Stimulated activated effector memory CD8-positive, alpha-beta T cell treated with anti-CD3 and anti-CD28 coated beads, Interleukin-12 subunit alpha, Interleukin-12 subunit beta, amount 100 ng/mL, for 72 hours (primary cell): Measurements from ENCODE around the gene TNP1.

ENCODE experiments used
- ATAC-seq: fragments of 150-1000 bp; cut with Tn5 transposase; 2 replicates; pipeline ENCODE4 v1.10.0; 2021
- DNase-seq, 2 donors: peaks; one replicate each; pipeline ENCODE4 v3.0.0; 2021 to 2022; ENCODE audit warnings: low spot score in 2 of 2
- H3K27ac Mint-ChIP-seq: one replicate; pipeline ENCODE4 v1.8.0; 2022; ENCODE audit warnings: mild to moderate bottlenecking, mixed read lengths
- H3K36me3 Mint-ChIP-seq: one replicate; pipeline ENCODE4 v1.8.0; 2022; ENCODE audit warnings: mild to moderate bottlenecking, mixed read lengths
- H3K4me1 Mint-ChIP-seq: one replicate; pipeline ENCODE4 v1.8.0; 2022; ENCODE audit warnings: mixed read lengths
- H3K4me3 Mint-ChIP-seq: one replicate; pipeline ENCODE4 v1.8.0; 2022; ENCODE audit warnings: mild to moderate bottlenecking, mixed read lengths
- H3K9me3 Mint-ChIP-seq: one replicate; pipeline ENCODE4 v1.8.0; 2022; ENCODE audit warnings: mixed read lengths

TNP1 gene

DNA sequence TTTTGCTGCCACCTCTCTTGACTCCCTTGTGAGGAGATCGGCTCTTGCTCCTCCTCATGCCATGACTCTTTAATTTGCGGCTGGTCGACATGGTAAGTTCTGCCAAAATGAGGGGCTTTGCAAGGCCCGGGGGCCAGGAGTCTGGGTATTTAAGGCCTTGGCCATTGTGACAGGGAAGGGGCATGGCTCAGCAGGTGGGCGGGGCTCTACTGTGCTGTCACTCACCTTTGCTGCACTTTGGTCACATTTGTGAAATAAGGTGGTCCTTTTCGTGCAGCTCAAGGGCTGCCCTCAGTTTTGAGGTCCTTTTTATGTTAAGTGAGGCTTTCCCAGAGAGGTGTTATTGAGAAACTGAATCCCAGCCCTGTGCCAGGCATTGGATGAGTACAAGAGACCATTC lies at the start of gene TNP1:
TNP1 (minus strand) TSS at position 121 of the 400 bp plus-strand sequence; CDS start at position 91, 30 bp downstream.
- no peak within 1 kb of the TSS for H3K27ac Mint-ChIP-seq
- DNase-seq = no peak
- H3K36me3 Mint-ChIP-seq = no peaks in the 10 kb centered on the region
- no peaks in the 10 kb centered on the region for H3K9me3 Mint-ChIP-seq
- H3K4me1 Mint-ChIP-seq = peaks cover 9% of the 10 kb centered on the region
- no peak within 1 kb of the TSS for H3K4me3 Mint-ChIP-seq
- no peak for ATAC-seq

DNA sequence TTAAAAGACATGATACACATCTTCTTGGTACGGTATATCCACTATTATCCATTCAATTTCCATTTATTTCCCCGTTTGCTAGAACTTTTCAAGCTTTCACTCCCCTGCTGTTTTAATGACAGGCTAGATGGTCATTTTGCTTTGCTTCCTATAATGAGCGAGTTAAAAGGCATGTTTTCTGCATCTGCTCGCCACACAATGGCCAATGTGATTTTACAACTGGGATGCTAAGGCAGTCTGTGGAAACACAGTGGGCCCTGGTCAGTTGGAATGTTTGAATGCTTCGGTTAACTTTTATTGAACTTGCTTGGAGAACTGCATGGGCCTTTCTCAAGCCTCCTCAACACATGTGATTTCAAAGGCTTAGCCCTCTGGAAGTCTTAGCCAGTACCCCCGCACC lies 48.4 kb upstream of the TNP1 start:
- ATAC-seq (no peak), DNase-seq (no peak)
- Mint-ChIP-seq H3K4me3 (no peak overlapping the region), H3K4me1 (no peaks in the 10 kb centered on the region), H3K27ac (no peak overlapping the region), H3K9me3 (peaks cover 8% of the 10 kb centered on the region), H3K36me3 (no peaks in the 10 kb centered on the region)

DNA sequence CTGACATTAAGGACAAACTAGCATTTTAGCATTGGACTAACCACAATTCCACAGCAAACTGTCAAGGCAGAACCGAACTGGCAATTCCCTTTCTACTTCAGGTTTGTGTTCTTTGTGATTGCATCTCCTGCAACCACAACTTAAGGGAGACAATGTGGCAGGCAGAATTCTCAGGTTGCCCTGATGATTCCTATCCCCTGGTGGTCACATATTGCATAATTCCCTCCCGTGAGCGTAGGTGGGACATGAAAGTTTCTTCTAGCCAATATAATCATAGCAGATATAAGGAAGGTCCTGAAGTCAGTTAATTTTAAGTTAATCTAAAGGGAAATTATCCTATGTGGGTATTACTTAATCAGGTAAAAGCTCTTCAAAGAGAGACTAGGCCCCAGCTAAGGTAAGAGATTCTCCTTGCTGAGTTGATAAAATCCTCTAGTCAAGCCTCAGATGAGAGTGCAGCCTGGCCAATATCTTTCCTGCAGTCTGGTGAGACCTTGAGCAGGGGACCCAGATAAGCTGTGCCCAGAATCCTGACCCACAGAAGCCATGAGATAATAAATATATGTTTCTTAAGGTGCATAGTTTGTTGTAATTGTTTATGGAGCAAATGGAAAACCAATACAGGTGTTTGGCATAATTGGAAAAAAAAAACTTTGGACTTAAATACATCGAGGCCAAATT lies 45.9 kb upstream of the TNP1 start:
- Mint-ChIP-seq H3K27ac (no peak overlapping the region), H3K36me3 (no peaks in the 10 kb centered on the region), H3K9me3 (peaks cover 12% of the 10 kb centered on the region), H3K4me3 (no peak overlapping the region), H3K4me1 (no peaks in the 10 kb centered on the region)
- ATAC-seq (no peak), DNase-seq (no peak)

DNA sequence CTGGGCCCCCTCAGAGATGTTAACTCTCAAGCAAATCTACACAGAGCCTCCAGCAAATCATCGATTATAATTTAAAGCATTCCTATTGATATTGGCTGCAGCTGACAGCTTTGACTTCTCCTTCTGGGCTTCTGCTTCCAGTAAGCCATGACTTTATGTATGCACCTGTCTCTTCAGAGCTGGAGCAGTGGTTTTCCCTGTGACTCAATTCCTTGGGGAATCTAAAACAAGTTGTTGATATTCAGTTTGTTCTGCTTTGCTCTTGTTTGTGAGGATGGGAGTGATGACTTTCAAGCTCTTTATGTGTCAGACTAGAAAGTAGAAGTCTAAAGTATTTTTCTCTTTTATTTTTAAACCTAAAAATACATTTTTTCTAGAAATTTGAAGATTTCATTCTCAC lies 45.1 kb upstream of the TNP1 start:
- Mint-ChIP-seq H3K4me3 (no peak overlapping the region), H3K36me3 (no peaks in the 10 kb centered on the region), H3K9me3 (peaks cover 12% of the 10 kb centered on the region), H3K4me1 (no peaks in the 10 kb centered on the region), H3K27ac (no peak overlapping the region)
- ATAC-seq (no peak), DNase-seq (no peak)

DNA sequence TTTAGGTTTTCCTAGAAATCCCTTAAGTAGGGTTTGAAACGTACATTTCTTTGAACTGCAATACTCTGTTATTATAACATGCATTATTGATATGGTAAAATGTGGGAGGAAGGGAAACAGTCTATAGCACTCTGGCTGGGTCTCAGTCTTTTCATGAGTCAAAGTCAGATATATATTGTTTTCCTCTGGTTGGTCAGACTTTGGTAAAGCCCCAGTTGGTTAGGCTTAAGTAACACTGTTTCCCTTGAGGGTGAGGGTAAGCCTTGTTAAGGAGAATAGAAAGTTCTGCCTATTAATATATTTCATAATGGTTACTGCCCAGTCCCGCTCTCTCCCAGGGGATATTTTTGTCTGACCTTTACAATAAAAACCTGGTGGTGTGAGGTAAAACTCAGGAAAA lies 44.7 kb upstream of the TNP1 start:
- no peak overlapping the region for H3K27ac Mint-ChIP-seq
- no peaks in the 10 kb centered on the region for H3K4me1 Mint-ChIP-seq
- H3K9me3 Mint-ChIP-seq = peaks cover 12% of the 10 kb centered on the region
- DNase-seq (no peak), ATAC-seq (no peak)
- no peaks in the 10 kb centered on the region for H3K36me3 Mint-ChIP-seq
- no peak overlapping the region for H3K4me3 Mint-ChIP-seq

GRCh38 chr2:216903470-216903869 lies 43.6 kb upstream of the TNP1 start:
- Mint-ChIP-seq H3K9me3 (peaks cover 15% of the 10 kb centered on the region), H3K4me1 (no peaks in the 10 kb centered on the region), H3K36me3 (no peaks in the 10 kb centered on the region), H3K4me3 (no peak overlapping the region), H3K27ac (no peak overlapping the region)
- DNase-seq = no peak
- ATAC-seq = no peak

GRCh38 chr2:216901273-216901672 lies 41.4 kb upstream of the TNP1 start:
- H3K9me3 Mint-ChIP-seq = peaks cover 15% of the 10 kb centered on the region
- ATAC-seq (no peak), DNase-seq (no peak)
- H3K27ac Mint-ChIP-seq = no peak overlapping the region
- no peaks in the 10 kb centered on the region for H3K36me3 Mint-ChIP-seq
- H3K4me3 Mint-ChIP-seq = no peak overlapping the region
- H3K4me1 Mint-ChIP-seq = no peaks in the 10 kb centered on the region

DNA sequence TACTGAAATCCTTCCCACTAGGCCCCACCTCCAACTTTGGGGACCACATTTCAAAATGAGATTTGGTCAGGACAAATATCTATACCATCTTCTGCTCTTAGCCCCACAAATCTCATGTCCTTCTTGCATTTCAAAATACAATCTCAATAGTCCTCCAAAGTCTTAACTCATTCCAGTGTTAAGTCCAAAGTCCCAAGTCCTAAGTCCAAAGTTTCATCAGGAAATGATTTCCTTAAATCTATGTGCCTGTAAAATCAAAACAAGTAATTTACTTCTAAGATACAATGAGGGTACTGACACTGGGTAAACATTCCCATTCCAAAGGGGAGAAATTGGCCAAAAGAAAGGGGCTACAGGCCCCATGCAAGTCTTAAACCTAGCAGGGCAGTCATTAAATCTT lies 40.5 kb upstream of the TNP1 start:
- Mint-ChIP-seq H3K27ac (no peak overlapping the region), H3K9me3 (peaks cover 15% of the 10 kb centered on the region), H3K4me3 (no peak overlapping the region), H3K36me3 (no peaks in the 10 kb centered on the region), H3K4me1 (no peaks in the 10 kb centered on the region)
- ATAC-seq = no peak
- no peak for DNase-seq

GRCh38 chr2:216897561-216898203 lies 37.8 kb upstream of the TNP1 start:
- no peak for DNase-seq
- ATAC-seq = no peak
- Mint-ChIP-seq H3K4me1 (no peaks in the 10 kb centered on the region), H3K36me3 (no peaks in the 10 kb centered on the region), H3K27ac (no peak overlapping the region), H3K4me3 (no peak overlapping the region), H3K9me3 (peaks cover 6% of the 10 kb centered on the region)

DNA sequence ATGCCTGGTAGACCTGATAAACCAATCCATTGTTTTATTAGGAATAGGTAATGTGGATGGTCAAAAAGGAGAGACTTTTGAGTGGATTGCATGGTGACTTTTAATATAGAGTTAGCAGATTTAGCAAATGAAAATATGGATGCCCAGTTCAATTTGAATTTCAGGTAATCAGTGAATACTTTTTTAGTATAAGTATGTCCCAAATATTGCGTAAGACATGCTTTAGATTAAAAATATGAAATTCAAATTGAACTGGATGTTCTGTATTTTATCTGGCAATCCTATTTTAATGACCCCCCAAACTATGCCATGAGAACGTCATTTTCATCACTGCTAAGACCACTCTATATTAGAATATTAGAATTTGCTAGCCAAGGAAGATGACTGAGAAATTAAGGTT lies 30.3 kb upstream of the TNP1 start:
- Mint-ChIP-seq H3K36me3 (no peaks in the 10 kb centered on the region), H3K4me1 (no peaks in the 10 kb centered on the region), H3K9me3 (peaks cover 2% of the 10 kb centered on the region), H3K4me3 (no peak overlapping the region), H3K27ac (no peak overlapping the region)
- DNase-seq = no peak
- no peak for ATAC-seq

DNA sequence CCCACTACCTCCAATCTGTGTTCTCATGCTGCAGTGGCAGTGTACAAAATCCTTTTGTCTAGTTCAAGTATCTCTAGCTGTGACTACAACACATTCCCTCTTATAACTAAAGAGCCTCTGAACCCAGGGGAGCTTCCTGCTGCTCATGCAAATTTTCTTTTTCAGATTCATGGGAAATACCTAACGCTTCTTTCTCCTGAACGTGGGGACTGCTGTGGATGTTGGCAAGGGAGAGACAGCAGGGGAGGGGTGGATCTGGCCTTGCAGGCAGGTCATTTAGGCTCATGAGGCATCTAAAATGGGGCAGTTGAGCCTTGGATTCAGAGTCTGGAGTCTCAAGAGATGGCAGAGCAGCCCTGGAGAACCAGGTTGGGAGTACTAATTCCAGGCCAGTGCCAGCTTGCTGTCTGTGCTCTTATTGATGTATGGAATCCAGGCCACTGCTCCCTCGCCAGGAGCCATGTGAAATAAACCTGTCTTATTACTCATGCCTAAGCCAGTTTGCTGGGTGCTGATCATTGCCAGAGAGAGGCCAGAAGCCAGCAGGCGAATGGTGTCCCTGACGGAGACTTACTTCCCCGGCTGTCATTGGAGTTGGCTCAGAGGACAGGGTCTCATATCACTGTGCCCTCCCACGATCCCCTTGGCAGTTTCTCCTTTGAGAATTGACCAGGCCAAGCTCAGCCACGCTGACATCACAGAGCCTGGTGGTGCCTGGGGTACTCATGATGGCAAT lies 29.2 kb upstream of the TNP1 start:
- H3K4me3 Mint-ChIP-seq = no peak overlapping the region

GRCh38 chr2:216888081-216888480 lies 28.2 kb upstream of the TNP1 start:
- Mint-ChIP-seq H3K4me1 (no peaks in the 10 kb centered on the region), H3K36me3 (no peaks in the 10 kb centered on the region), H3K4me3 (no peak overlapping the region), H3K9me3 (peaks cover 2% of the 10 kb centered on the region), H3K27ac (no peak overlapping the region)
- no peak for DNase-seq
- no peak for ATAC-seq

More for the DNA sequence above, 29.2 kb upstream of the TNP1 start:
- H3K4me1 Mint-ChIP-seq = no peaks in the 10 kb centered on the region
- no peaks in the 10 kb centered on the region for H3K36me3 Mint-ChIP-seq
- no peak for ATAC-seq
- H3K9me3 Mint-ChIP-seq = peaks cover 2% of the 10 kb centered on the region
- DNase-seq = no peak
- H3K27ac Mint-ChIP-seq = no peak overlapping the region

GRCh38 chr2:216887138-216887537 lies 27.3 kb upstream of the TNP1 start:
- H3K4me3 Mint-ChIP-seq = no peak overlapping the region
- ATAC-seq (no peak), DNase-seq (no peak)
- no peaks in the 10 kb centered on the region for H3K4me1 Mint-ChIP-seq
- H3K36me3 Mint-ChIP-seq = no peaks in the 10 kb centered on the region
- no peak overlapping the region for H3K27ac Mint-ChIP-seq
- peaks cover 2% of the 10 kb centered on the region for H3K9me3 Mint-ChIP-seq

- Mint-ChIP-seq H3K4me3 (no peak overlapping the region), H3K9me3 (peaks cover 2% of the 10 kb centered on the region), H3K36me3 (no peaks in the 10 kb centered on the region), H3K4me1 (peaks cover 1% of the 10 kb centered on the region), H3K27ac (no peak overlapping the region)
- no peak for ATAC-seq
- no peak for DNase-seq
These were observed 25.3 kb upstream of the TNP1 start for GRCh38 chr2:216885117-216885553.

DNA sequence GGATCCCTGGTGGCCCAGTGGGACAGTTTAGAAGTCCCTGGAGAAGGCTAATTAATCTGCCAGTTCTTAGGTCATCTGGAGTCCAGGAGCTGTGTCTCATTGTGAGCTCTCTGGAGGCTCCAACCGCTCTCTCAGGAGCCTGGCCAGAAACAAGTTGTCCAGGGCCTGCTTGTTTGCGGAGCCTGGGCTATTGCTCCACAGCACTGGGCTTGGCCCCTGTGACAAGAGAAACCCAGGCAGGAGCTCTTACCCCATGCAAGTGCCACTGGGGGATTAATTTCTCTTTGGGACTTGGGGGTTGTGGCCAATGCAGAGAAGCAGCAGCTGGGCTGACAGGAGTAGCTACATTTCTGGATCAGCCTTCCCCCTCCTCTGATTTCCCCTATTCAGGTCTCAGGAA lies 24.5 kb upstream of the TNP1 start:
- no peaks in the 10 kb centered on the region for H3K36me3 Mint-ChIP-seq
- H3K27ac Mint-ChIP-seq = no peak overlapping the region
- peaks cover 6% of the 10 kb centered on the region for H3K4me1 Mint-ChIP-seq
- no peak for ATAC-seq
- no peak overlapping the region for H3K4me3 Mint-ChIP-seq
- peaks cover 2% of the 10 kb centered on the region for H3K9me3 Mint-ChIP-seq
- no peak for DNase-seq

DNA sequence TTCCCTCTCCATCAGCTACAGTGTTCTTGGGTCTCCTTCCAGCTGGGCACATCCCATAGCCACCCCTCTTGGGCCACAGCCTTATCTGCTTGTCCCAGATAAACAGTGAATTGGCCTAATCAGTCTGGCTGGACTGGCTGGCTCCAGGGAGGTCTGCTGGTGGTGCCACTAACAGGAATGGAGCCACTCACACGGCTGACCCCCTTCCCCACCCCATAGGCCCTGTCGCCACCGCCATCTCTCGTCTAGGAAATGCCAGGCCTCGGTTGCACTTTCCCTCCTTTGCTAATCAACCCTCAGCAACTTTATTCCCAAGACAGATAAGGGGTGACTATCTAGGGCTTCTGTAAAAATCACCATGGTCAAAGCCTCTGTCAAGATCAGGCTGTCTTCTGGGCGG lies 23.0 kb upstream of the TNP1 start:
- H3K27ac Mint-ChIP-seq = no peak overlapping the region
- peaks cover 6% of the 10 kb centered on the region for H3K4me1 Mint-ChIP-seq
- no peak for DNase-seq
- no peak overlapping the region for H3K4me3 Mint-ChIP-seq
- H3K9me3 Mint-ChIP-seq = peaks cover 2% of the 10 kb centered on the region
- no peaks in the 10 kb centered on the region for H3K36me3 Mint-ChIP-seq
- no peak for ATAC-seq
